GM19438 (cell line): Measurements from ENCODE around the gene KIF5A.
"Not testable (repeated sequence)": the region's sequence is repeated elsewhere in the genome, so short reads cannot be mapped to it uniquely, and the experiment has no call there.

Experiments
- ATAC-seq: cut with Tn5 transposase; IDR thresholded peaks from one replicate; pipeline ENCODE4 v1.9.1; 2021; ENCODE audit warnings: low read depth; ENCODE audit not compliant: unreplicated experiment

KIF5A gene

DNA sequence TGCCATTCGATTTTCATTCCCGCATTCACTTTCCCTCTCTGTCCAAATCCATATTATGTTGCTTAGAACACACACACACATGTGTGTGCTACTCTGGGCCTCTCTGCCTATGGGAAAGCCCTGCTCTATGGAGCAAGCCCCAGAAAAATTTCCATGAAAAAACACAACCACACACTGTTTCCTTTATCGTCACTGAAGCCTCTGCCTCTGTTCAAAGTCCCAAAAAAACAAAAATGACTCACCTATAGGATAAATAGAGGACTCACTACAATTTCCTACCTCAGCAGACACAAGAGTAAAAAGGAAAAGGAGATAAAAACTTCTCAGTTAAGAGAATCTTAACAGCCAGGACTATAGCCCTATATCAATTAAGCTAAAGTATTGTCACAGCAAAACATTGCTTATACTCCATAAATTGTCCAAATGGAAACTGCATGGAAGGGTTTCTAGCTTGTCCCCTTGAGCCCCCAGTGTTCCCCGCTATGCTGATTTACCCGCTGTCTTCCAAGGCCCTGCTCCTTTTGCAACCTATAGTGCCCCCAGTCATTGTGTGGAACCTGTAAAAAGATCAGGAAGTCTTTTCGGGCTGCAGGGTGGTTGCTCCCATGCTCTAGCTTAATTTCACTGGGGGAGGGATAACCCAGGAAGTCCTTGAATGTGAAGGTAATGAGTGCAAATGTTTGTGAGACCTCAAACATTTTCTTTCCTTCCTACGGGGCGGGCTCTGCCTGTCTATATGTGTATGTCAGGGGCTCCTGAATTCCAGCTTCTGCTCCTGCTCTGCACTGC, 30.0 kb downstream of the KIF5A start:
- no peak for ATAC-seq

GRCh38 chr12:57580466-57580795, 30.6 kb downstream of the KIF5A start:
- no peak for ATAC-seq

DNA sequence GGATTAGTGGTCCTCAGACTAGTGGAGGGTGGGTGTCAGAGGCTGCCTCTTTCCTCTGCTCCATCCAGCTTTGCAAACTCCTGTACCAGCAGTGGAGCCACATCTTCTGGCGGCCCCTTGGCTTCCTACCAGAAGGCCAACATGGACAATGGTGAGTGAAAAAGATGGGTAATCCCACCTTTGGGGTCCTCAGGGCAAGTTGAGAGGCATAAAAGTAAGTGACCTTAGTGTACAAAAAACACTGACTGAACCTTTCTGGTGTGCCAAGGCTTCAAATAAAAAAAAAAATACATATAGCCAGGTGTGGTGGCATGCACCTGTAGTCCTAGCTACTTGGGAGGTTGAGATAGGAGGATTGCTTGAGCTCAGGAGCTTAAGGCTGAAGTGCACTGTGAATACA, 32.0 kb downstream of the KIF5A start:
- ATAC-seq, result no peak

- no peak for ATAC-seq
These were observed 32.6 kb downstream of the KIF5A start for GRCh38 chr12:57582440-57582839.

DNA sequence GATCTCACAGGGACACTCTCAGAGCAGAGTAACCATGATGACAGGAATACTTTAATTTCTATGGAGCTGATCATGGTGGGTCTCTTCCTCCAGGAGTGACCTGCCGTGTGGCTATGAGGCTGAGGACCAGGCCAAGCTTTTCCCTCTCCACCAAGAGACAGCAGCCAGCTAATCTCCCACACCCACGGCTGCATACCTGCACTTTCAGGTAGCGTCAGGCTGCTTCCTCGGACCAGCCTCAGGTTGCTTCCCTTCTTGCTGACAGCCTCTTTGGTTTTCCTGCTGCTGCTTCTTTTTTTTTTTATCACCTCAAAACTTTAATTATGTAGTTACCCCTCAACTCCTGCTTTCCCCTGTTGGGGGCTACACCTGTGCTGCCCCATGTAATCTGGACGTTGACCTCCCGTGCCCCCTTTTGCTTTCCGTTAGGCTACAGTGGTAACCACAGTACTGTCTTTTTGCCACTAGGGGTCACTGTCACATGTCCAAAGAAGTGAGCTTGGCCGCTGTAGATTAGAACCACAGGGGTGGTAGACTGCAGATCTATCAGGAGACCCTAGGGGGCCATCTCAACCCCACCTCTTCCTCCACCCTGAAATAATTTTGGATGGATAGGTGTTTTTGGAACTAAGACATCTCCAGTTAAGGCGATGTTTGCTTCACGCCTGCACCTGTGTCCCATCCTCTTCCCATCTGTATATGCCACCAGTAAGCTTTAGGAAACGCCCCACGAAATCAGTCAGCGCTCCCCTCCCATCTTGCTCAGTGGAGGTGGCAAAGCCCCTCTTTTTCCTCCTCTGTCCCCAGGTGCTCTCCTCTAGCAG, 33.4 kb downstream of the KIF5A start:
- ATAC-seq, result peak; percentile 99

GRCh38 chr12:57584050-57584449, 34.2 kb downstream of the KIF5A start:
- no peak for ATAC-seq

DNA sequence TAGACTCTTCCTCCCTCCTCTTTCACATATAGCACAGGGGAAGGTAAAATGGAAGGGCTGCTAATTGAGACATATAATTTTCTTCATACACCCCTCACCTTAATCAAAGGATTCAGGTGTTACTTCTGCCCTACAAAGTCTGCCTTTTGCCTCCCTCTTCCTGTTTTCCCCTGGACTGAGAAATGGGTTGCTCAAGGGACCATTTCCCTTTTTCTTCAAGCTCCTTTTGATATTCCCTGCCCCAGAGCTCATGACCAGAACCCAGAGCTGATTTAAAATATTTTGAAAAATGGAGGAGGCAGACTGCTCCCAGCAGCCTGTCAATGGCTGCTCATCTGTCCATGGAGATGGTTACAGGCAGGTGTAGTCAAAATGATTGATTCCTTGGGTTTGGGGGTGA, 34.8 kb downstream of the KIF5A start:
- ATAC-seq, result no peak

DNA sequence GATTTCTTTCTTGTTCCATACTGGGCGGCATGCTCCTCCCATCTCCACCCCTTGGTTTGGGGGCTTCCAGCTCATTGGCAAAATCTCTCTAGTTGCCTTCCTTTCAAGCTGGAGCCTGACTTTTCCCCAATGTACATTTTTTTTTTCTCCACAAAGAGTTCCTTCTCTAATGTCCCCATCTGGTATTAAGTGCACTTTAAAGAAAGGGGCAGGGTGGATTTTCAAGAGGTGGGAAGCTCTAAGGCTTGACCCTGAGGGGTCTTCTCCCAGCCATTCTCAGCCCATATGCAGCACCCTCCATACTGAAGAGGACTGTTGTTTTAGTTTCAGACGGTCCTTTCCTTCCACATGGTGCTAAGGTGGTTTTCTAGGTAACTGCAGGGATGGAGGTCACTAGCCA, 35.3 kb downstream of the KIF5A start:
- ATAC-seq, result no peak

DNA sequence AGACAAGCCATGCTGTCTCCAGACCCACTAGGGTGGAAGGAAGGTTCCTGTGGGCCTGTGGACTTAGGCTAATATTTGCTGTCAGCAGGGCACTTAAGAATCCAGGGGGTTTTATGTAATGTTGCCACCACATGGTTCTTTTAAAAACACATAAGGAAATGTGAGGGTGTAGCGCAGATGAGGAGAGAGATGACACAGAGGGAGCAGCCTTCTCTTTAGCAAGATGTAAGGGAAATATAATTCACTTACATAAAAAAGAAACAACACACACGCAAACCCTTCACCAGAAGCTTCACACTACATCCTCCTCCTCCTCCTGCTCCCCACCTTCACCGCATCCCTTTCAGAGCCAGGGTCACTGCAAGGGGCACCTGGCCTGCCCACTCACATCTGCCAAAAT, 36.3 kb downstream of the KIF5A start:
- no peak for ATAC-seq

- no peak for ATAC-seq
These were observed 37.1 kb downstream of the KIF5A start for GRCh38 chr12:57586832-57587429.

- ATAC-seq, result not testable (repeated sequence)
These were observed 39.2 kb downstream of the KIF5A start for GRCh38 chr12:57588951-57589610.

- ATAC-seq, result no peak
These were observed 40.6 kb downstream of the KIF5A start for GRCh38 chr12:57590479-57590863.

- ATAC-seq, result peak; percentile 95
These were observed 41.3 kb downstream of the KIF5A start, which contains the start of gene PIP4K2C for GRCh38 chr12:57590864-57591781. PIP4K2C (plus strand) TSS chr12:57591192; CDS start chr12:57591290, 98 bp downstream.

DNA sequence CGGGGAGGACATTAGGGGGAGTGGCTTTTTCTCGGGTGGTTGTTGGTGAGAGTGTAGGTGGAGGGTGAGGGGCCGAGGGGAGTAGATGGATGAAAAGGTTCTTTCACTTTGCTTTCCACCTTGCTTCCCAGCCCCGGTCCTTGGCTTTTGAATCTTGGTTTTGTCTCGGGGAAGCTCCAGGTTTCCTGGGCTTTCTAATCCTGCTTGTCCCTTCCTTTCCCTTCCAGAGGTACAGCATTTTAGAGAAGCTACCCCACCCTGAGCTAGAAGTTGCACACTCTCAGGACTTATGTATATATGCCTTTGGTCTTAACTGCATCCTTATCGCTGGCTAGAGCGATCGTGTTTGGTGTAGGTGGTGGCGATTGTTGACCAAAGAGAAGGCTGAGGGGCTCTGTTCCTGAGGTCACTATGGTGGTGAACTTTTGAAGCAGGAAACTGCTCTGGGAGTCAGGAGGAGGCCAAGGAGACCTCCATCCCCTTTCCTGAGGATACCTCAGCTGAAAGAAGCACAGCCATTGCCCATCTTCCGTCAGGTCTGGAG, 42.0 kb downstream of the KIF5A start:
- ATAC-seq, result no peak

GRCh38 chr12:57592551-57593165, 42.8 kb downstream of the KIF5A start:
- no peak for ATAC-seq

GRCh38 chr12:57593187-57593586, 43.3 kb downstream of the KIF5A start:
- no peak for ATAC-seq

DNA sequence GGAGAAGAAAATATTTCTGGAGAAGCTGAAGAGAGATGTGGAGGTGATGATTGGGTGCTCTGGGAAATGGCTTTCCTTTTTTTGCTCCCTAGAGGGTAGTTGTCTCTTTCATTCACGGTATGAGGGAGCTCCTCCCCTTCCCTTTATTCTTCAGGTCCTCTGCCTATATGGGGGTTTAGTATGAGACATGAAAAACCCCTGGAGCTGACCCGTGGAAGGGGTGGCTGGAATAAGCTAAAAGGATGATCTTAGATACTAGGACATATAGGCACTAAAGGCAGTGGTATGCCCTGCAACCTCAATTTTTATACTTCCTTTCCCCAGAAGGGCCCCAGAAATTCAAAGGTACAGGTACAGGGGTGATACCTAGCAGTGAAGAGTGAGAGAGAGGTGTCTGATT, 50.6 kb downstream of the KIF5A start:
- ATAC-seq, result no peak

- ATAC-seq, result no peak
These were observed 52.7 kb downstream of the KIF5A start for GRCh38 chr12:57602544-57602943.

GRCh38 chr12:57603324-57603723, 53.5 kb downstream of the KIF5A start:
- ATAC-seq, result no peak
